Measurements from ENCODE around the gene NFIA.

NFIA gene

DNA sequence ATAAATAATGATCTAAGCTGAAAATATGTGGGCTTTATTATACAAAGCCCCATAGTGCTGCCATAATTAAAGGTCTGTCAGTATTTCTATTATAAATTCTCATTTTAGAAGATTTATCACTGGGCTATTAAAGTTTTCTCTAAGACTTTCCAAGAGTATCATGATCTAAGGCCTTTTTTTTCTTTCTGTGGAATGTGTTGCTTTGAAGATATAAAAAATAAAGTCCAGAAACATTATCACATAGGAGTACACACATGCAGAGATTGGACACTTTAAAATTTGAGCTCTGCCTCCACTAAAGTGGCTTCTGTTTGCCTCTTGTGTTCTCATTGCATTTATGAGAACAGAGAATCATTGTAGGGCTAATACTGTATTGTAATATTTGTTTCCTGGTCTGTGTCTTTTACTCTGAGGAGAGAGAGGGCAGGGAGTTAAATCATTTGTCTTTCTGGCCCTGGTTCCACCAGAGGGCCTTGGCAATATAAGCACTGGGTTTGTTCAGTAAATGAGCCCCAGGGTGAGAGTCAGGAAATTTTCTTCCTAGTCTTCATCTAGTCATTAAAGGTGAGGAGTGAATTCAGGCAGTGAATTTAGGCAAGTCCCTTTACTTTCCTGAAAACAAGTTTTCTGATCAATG, 70.2 kb downstream of the NFIA start:
- DNase-seq (ENCODE audit: low read depth in 2 of 2): no peak

DNA sequence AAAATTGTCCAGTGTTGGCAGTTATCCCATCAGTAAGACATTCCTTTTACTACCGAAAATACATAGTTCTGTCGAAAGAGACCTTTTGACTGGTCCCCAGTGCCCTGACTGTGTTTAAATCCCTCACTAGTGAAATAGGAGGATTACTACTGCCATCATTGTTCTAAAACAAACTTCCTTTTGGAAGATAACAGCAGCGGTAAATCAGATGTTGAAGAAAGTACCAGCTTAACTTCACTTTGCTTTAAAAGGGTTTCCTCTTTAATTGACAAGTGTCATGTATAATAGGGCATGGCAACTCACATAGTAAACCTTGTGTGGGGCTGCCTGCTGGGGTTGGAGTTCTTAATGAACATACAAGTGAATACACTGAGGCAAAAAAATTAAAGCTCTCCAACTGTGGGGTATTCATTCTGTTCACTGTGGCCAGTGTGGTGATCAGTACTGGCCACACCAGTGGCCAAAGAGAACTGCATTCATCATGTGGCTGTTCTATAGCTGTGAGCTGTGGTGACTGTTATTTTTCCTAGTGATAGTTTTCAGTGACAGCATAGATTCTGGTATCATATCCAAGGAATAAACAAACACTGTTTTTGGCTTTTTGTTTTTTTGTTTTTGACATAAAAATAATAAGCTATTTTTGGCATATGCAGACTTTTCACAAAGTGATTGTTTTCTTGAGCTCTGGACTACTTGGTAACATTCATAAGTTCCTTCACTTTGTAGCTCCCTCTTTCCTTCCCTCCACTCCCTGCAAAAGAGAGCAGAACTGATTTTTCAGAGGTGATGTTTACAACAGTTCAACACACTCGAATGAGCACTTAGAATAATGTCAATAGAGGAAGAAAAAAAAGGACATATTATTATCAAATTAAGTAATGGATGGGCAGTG, 74.5 kb downstream of the NFIA start:
- no peak for DNase-seq (ENCODE audit: low read depth in 2 of 2)

DNA sequence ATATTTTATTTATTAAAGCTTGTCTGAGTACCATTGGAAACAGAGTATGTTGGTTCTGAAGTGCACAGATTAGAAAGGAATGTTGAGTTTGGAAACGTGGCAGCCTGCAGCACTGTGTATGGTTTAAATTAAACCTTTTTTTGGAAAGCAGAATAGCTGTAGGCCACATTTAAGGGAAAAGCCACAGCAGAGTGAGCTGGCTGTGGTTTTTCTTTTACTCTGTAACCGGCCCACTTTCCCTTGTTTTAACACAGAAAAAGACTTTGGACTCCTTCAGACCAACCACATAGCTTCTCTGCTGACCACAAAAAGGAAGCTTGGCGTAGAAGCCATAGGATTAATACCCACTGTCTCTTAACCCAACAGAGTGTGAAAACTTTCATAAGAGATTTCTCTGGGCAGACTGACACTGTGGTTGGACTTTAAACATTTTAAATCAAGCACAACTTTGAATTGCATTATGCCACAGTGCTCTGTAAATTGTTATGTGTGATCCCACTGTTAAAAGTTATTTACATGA, 75.2 kb downstream of the NFIA start:
- DNase-seq (ENCODE audit: low read depth in 2 of 2): no peak

DNA sequence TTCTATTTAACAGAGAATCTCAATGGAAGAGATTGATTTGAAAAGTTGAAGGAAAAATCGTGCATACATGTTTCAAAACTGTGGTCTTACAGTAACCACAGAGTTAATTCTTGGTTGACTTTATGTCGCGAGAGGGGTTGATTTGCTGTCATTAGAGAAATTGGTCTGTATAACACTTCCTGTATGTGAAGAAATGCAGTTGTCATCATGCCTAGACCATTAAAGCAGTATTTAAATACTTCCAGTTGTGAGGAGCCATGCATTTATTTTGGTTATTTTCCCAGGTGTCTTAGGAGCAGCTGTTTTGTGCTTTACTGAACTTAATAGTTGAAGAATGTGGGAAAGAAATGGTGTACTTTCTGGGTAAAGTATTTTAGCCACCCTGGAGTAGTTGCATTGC, 76.2 kb downstream of the NFIA start:
- no peak for DNase-seq (ENCODE audit: low read depth in 2 of 2)

DNA sequence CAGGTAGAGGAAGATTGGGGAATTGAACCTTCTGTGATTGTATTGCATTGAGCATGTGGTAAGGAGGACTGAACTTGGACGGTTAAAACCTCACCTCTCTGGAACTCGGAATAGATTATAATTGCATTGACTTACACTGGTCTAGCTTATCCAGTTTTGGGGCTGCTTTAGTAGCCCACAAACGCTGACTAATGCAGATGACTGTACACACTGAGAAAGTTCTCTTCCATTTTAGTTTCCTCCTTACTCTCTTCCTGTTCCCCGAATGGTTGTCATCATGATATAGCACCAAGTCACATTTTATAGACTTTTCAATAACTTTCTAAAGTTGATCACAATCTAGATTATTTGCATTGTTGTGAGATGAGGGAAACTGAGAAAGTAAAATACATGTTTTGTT, 78.2 kb downstream of the NFIA start:
- no peak for DNase-seq (ENCODE audit: low read depth in 2 of 2)

DNA sequence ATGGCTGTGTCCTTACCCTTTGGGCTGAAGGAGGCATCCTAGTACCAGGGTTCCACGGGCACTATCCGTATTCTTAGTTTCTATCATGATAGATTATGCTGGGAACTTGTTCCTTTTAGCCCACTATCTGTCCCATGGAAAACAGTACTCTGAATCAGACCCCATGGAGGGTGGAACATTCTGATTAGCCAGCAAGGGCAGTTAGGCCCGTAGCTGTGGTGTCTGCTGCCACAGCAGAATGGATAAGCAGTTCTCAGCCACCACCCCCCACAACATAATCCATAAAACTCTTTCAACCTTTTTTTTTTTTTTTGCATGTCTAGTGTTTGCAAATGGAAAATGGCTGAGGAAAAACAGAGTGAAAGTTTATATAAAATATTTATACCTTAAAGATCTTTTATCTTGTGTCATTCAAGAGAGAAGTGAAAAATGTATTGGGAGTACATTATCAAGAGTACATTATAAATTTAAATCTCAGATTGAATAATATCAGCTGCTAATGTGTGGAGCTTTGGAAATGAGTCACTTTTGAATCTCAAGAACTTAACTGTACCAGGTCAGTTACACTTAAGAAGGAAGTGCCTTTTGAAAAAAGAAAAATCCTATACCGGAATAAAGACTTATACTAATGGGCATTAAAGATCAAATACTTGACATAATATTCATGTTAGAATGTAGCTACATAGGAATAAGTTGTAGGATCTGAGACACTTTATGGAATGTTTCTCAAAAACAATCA, 80.3 kb downstream of the NFIA start:
- DNase-seq (ENCODE audit: low read depth in 2 of 2): no peak

DNA sequence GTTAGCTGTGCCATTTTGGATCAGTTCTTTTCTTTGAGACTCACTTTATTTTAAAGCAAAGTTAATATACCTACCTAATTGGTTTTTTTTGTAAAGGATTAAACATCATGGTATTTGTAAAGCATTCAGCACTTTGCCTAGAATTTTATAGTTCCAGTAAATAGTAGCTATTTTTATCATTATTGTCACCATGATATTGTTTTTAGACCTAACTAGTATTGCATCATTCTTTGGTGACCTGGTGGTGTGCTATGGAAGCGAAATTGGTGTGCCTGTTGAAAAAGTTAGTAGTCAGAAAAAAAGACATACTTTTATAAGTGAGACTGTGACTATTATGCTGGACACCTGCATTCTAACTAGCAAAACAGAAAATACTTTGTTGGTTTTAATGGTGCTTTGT, 81.0 kb downstream of the NFIA start:
- no peak for DNase-seq (ENCODE audit: low read depth in 2 of 2)

DNA sequence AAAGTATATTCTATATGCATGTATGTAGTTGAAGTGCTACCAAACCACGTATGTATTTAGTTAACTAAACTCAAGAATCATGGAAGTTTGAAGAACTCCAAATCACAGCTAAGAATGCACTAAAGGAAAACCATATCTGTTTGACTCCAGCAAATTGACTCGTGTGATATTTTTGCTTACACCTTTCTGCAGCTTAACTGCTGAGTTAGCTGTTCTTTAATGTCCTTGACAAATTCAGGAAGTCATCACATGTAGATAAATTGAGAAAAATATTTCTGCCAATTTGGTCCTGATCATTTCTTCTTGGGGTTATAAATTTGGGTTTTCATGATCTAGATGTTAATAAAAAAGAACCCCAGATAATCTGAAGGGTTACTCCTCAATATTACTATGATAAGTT, 83.0 kb downstream of the NFIA start:
- DNase-seq (ENCODE audit: low read depth in 2 of 2): no peak

DNA sequence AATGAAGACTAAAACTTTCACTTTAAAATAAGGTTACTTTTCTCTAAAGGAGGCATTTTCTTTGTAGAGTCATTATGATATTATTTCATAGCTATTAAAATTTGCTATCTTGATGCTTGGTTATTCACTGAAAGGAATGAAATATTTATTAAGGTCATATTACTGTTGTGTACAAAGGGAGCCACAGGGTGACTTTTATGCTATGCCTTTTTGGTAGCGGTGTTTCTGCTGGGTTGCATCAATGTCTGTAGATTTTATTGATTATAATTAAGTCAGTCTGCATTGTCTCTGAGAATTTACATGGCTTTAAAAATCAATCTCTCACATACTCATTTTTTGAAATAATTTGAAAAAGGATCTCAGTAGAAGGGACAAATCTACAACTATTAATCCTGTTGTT, 84.9 kb downstream of the NFIA start:
- no peak for DNase-seq (ENCODE audit: low read depth in 2 of 2)

DNA sequence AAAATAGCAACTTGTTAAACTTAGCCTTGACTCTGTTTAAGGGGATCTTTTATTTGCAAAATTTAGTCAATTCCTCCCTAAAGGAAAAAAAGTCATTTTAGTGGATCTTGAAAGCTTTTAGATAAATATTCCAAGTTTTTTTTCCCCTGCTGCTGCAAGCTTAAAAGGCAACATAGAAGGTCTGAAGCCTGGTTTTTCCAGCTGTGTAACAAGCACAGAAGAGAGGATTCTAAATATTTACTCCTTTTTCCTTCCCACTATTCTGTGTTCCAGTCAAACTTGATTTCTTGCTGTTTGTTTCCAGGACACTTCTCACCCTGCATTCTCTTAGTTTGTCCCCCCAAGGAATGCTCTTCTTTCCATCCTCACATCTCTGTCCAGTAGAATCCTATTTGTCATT, 86.7 kb downstream of the NFIA start:
- DNase-seq (ENCODE audit: low read depth in 2 of 2): no peak

DNA sequence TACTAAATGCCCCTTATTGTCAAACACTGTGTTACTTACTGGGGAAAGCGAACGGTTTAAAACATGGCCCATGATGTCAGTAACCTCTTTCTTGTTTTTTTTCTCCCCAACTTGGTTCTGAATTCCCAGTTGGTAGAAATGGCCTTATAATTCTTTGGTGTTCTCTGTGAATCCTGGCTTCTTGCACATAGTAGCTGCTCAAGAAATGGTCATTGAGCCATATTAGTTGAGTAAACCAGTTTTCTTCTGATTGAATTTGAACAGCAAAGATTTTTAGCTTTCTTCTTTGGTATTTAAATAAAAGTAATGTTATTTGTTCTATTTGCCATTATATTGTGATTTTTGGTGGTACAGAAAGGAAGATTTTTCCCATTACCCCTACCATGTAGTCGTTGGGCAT, 87.3 kb downstream of the NFIA start:
- DNase-seq (ENCODE audit: low read depth in 2 of 2): no peak

DNA sequence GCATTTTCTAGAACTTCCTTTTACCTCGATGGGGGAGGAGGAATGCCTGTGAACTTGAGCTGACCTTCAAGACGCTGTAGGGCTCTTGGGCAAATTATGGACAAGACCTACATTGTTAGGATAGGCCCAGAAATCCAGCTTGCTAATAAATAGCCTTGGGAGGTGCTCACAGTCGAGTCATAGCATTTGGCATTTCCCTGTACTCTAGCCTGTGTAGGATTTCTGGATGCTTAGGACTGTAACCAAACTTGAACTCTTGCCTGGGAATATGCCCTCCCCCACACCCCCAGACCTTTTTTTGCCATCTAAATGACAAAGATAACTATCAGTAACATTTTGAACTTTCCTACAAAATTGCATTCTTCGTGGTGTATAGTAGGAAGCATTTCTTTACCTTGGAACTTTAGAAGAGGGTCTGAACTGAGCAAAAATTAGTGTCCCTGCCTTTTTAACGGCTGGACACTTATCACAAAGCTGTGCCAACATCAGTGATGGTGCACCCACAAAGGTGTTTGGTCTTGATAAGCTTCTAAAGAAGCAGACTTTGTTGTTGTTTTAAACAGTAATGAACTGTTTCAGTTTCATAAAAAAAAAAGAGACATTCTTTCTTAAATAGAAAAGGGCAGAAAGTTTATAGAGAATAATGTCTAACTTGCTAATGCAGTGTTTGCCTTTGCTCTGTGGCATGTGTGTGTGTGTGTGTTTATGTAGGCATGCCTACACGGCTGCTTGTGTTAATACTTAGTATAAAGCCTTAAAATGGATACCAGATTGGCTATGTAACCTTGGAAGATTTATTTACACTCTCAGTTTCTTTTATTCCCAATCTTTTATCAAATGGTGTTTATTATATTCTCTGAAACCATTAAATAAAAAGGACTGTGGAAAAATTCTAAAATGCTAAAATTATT, 88.2 kb downstream of the NFIA start:
- no peak for DNase-seq (ENCODE audit: low read depth in 2 of 2)

DNA sequence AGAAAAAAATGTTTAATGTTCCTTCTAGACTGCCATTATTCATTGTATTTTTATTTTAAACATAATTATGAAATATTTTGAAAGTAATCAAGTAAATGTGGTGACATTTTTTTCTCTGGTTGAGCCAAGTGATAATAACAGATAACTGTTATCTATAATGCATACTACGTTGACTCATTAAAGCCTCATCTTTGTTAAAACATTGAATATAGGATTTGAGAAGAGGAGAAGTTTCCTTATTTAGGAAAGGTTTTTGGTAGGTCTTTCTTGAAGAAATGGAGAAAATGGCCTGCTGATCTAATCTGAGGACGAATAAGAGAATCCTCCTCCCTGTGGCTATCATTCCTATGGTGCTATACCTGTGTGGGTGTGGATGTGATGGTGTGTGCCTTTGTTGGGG, 89.0 kb downstream of the NFIA start:
- DNase-seq (ENCODE audit: low read depth in 2 of 2): no peak

DNA sequence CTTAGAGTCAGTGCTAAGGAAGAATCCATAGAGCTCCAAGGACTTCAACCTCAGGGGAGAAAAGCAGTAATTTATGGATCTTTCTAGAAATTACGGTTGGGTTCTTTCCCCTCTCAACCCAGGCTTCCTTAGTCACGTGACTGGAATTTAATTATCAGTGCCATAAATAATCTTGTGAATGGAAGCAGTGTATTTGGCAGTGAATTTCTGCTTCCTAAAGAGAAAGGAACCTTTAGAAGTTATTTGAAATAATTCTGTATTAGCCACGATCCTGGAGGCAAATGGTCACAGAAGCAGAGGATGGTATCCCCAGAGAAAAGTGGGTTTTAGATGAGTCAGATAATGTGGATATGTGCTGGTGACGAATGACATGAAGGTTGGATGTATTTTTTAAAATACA, 89.6 kb downstream of the NFIA start:
- no peak for DNase-seq (ENCODE audit: low read depth in 2 of 2)

DNA sequence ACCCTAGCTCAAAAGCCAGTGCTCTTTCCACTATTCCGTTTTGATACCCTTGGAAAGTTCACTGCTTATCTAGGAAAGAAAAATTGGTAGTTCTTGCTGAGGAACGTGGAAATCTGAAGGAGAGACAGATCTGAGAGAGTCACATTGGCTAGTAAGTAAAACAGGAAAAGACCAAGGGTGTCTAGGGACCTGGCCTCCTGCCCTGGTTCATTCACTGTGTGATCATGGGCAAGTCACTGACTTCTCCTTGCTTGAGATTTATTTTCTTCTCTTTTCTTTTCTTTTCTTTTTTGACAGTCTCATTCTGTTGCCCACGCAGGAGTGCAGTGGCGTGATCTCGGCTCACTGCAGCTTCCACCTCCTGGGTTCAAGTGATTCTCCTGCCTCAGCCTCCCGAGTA, 90.8 kb downstream of the NFIA start:
- no peak for DNase-seq (ENCODE audit: low read depth in 2 of 2)

DNA sequence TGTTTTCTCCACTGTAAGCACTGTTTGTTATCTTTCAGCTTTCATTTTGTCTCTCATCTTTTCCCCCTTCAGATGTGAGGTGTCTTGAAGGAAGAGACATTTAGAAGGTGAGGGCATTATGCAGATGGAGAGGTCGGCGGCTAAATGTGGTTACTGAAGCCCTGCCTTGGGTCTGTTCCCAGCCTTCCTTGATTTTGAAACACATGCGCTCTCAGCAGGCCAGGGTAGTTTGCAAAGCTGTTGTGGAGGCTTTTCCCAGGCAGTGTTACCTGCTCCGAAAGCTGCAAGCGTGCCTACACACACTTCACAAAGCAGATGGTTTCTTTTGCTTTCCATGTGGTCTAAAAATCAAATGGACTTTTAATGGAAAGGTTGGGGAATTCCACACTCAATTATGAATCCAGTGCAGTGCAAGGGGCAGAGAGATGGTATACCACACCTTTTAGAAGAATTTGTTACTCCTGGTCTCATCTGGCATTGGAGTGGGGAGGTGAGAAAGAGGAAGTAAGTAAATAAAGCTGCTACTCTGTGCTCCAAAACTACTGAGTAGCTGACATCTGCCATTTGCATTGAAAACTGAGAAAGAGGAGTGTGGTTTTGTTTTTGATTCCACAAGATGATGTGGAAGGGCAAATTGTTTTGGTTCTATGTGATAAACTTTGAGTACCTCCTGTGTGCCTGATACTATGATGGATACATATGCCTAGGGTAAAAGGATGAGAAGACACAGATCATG, 91.9 kb downstream of the NFIA start:
- DNase-seq (ENCODE audit: low read depth in 2 of 2): no peak

DNA sequence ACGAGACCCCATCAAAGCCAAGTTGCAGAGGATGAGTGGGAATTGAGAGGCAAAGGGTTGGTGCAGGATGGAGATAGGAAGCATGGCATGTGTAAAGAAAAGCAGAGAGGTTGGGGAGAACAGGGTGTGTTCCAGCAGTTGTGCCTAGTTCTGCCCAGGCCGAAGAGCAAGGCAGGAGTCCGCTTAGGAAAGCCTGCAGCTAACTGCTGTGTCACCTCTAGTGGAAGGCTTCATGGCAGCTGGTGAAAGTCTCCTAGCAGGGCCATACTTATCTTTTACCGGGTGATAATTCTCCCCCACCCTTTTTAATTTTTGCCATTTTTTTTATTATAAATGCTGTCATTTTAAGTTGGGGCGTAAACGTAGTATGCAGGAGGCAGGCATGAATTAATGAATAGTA, 93.6 kb downstream of the NFIA start:
- no peak for DNase-seq (ENCODE audit: low read depth in 2 of 2)

DNA sequence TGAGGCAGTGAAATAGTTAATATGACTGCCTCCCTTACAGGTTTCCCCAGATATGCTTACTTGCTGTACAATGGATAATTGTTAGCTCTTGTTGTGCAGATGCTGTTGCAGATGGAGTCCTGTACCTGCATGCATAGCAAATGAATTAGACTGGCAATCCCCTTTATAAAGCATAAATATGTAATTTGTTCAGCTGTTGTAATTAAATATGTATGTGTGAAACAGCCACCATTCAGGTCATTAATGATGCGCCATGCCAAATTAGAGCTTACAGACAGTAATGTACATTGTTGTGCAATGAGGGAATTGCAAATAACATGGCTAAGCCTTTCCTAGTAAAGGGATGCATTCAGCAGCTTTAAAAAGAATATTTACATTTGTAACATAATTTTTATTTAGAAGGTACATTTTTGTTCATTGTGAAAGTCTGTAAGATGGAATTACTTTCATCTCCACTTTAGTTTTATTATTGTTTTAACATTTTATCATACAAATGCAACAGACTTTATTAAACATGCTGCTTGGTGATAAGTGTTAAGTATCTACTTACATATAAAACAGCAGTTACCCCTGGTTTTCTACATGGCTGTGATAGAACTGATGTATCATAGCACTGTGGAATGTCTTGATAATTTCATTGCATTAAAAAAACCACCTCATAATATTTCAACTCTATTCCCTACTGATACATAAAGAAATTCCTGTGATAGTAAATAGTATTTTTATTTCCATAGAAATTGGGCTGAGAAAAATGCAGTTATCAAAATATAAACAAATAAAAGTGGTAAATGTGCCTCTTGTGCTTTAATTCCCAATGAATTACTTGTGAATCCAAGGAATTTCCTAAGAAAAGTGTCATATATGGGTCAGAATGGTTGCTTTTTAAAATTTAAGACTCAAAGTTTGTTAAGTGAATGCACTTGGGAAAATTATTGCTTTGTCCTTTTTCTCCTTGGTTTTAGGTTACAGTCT, 99.0 kb downstream of the NFIA start:
- no peak for DNase-seq (ENCODE audit: low read depth in 2 of 2)

DNA sequence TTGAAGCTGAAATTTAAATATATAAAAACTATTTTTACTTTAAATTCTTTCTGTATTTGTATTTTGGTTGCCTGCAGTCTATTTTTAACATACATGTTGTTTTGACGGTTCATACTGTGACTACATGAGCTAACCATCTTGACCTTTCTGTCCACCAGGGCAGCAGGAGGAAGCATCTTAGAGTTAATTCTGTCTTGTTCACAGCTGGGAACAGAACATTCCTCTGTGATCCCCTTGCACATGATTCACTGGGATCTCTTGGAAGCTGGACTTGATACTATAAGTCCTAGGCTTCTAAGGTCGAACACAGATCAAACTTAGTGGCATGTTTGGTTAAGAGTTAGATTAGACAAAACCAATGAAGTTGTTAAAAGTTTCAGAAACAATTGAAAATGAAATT, 99.7 kb downstream of the NFIA start:
- DNase-seq (ENCODE audit: low read depth in 2 of 2): no peak

DNA sequence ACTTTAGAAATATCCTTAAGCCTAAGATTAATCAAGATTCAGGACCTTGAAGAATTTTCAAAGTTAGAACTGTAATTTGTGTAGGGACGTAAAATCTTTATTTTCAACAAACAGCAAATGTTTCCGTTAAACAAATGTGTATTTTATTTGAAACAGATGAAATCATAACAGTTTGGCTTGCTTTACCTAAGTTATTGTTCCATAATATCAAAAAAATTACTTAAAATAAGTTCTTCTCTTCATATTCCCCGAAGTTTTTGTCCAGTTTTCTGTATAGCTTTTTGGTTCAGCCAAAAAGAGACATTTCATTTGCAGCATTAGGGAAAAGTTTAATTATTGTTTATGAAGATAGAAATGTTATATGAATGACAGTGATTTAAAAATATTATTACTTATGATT, 100.1 kb downstream of the NFIA start:
- DNase-seq (ENCODE audit: low read depth in 2 of 2): no peak

Measured in stimulated activated CD4-positive, alpha-beta T cell treated with anti-CD3 and anti-CD28 coated beads, Interleukin-1b, Interleukin-23, amount 100 ng/mL, for 4 hours (primary cell).